ELR (cell line): ENCODE data around the gene MRPS6.

ENCODE experiments used
- DNase-seq: peaks from one replicate; pipeline ENCODE4 v3.0.0-alpha.2; 2015; ENCODE audit warnings: low read depth

Gene MRPS6

GRCh38 chr21:34100337-34100736 lies 27.0 kb downstream of the MRPS6 start:
- no peak for DNase-seq

- peak; percentile 36 for DNase-seq
Observed at GRCh38 chr21:34100790-34101189, 27.4 kb downstream of the MRPS6 start.

GRCh38 chr21:34105947-34106541 lies 32.7 kb downstream of the MRPS6 start:
- DNase-seq = no peak

GRCh38 chr21:34107606-34108005 lies 34.2 kb downstream of the MRPS6 start:
- no peak for DNase-seq

- DNase-seq = no peak
Observed at GRCh38 chr21:34109075-34109474, 35.7 kb downstream of the MRPS6 start.

GRCh38 chr21:34110594-34111202 lies 37.3 kb downstream of the MRPS6 start:
- no peak for DNase-seq

- DNase-seq = no peak
Observed at GRCh38 chr21:34112316-34113033, 39.1 kb downstream of the MRPS6 start.

- DNase-seq = no peak
Observed at GRCh38 chr21:34113842-34114241, 40.5 kb downstream of the MRPS6 start.

- DNase-seq = no peak
Observed at GRCh38 chr21:34115160-34115559, 41.8 kb downstream of the MRPS6 start.

- no peak for DNase-seq
Observed at GRCh38 chr21:34116569-34116968, 43.2 kb downstream of the MRPS6 start.

GRCh38 chr21:34120867-34121266 lies 47.5 kb downstream of the MRPS6 start:
- no peak for DNase-seq

- no peak for DNase-seq
Observed at GRCh38 chr21:34122047-34122446, 48.7 kb downstream of the MRPS6 start.

GRCh38 chr21:34123609-34124008 lies 50.2 kb downstream of the MRPS6 start:
- DNase-seq = no peak

GRCh38 chr21:34126269-34126668 lies 52.9 kb downstream of the MRPS6 start:
- DNase-seq = peak; percentile 53

- DNase-seq = peak; percentile 75
Observed at GRCh38 chr21:34126691-34127090, 53.3 kb downstream of the MRPS6 start.

- DNase-seq = no peak
Observed at GRCh38 chr21:34128124-34128523, 54.7 kb downstream of the MRPS6 start.

- no peak for DNase-seq
Observed at GRCh38 chr21:34128674-34129038, 55.3 kb downstream of the MRPS6 start.

GRCh38 chr21:34129039-34129891 lies 55.9 kb downstream of the MRPS6 start:
- peak; percentile 72 for DNase-seq

GRCh38 chr21:34129901-34130715 lies 56.7 kb downstream of the MRPS6 start:
- DNase-seq = no peak

GRCh38 chr21:34130716-34130985 lies 57.3 kb downstream of the MRPS6 start:
- DNase-seq = no peak

GRCh38 chr21:34131586-34131985 lies 58.2 kb downstream of the MRPS6 start:
- no peak for DNase-seq

GRCh38 chr21:34132202-34132601 lies 58.8 kb downstream of the MRPS6 start:
- DNase-seq = no peak
